ENCODE measurements around the gene TMEM178B.

- TF ChIP-seq EZH2 (IDR thresholded peaks at IDR 0.05; ENCODE audit: borderline replicate concordance, low read length) (no peak), CTCF (conservative IDR thresholded peaks at IDR 0.05 in 1 of 2, IDR thresholded peaks at IDR 0.05 in 1 of 2; ENCODE audit: extremely low read depth in 1 of 2, insufficient read depth in 1 of 2, low read depth in 1 of 2, low read length in 2 of 2) (no peak)
These were observed 343.6 kb downstream of the TMEM178B start for GRCh38 chr7:141417506-141417905.
